HG02943 (cell line): Measurements from ENCODE around the gene ANKRD24.
"Not testable (repeated sequence)": the region's sequence is repeated elsewhere in the genome, so short reads cannot be mapped to it uniquely, and the experiment has no call there.

Experiments
- ATAC-seq: cut with Tn5 transposase; IDR thresholded peaks from one replicate; pipeline ENCODE4 v1.9.1; 2021; ENCODE audit warnings: mild to moderate bottlenecking, low read depth, moderate library complexity; ENCODE audit not compliant: unreplicated experiment

The ANKRD24 gene

DNA sequence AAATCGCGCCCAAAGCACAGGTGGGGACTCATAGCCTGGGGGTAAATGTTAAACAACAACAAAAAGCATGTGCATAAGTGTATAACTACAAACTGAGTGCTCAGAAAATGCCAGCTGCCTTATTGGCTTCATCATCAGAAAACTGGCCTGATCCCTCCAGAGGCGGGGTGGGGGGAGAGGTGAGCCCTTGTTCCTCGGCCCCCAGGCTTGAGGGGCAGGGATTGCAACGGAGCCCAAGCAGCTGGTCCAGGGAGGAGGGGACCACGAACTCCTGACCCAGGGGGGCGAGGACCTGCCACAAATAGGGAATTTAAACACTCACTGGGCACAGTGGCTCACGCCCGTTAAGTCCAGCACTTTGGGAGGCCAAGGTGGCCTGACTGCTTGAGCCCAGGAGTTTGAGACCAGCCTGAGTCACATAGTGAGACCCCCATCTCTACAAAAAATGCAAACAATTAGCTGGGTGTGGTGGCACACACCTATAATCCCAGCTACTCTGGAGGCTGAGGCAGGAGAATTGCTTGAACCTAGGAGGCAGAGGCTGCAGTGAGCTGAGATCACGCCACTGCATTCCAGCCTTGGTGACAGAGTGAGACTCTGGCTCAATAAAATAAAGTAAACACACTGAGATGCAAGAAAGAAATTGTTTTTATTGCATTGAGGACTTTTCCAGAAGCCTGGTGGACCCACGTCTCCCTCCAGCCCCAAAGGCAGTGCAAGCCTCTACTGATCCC lies 8.8 kb upstream of the ANKRD24 start:
- ATAC-seq, result no peak

DNA sequence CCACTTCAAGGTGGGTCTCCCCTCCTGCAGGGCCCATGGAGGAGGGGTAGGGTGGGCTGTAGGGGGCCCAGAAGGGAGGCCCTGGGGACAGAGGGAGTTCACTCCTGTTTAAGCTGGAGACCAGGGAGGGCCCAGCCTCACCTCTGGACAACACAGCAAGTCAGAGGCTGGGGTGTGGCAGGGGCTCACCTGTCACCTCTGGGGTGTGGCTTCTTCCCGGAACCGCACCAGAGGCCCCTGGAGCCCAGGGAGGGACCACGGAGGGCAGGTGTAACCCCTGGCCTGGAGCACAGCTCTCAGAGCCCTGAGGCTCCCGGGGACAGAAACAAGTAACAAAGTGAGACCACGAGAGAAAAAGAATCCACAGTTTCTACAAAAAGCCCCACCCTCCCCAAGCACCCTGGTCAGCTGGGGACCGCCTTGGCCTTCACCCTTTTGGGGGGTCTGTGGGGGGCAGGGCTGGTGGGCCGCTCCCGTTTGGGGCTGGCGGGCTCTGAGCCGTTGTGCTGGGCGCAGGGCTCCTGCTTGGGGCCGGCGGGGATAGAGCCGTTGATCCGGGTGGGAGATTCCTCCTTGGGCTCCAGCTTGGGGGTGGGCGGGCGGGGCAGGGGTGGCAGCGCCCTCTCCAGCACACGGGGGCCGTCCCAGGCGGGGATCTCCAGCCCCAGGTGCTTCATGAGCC lies 8.1 kb upstream of the ANKRD24 start:
- ATAC-seq, result no peak

GRCh38 chr19:4174895-4175668 lies 7.4 kb upstream of the ANKRD24 start:
- ATAC-seq, result no peak

GRCh38 chr19:4175669-4175931 lies 6.9 kb upstream of the ANKRD24 start:
- ATAC-seq, result no peak

GRCh38 chr19:4177146-4177545 lies 5.3 kb upstream of the ANKRD24 start:
- ATAC-seq, result no peak

- ATAC-seq, result no peak
Measured at GRCh38 chr19:4178990-4179389, 3.5 kb upstream of the ANKRD24 start.

- no peak for ATAC-seq
Measured at GRCh38 chr19:4181053-4181508, 1.4 kb upstream of the ANKRD24 start.

DNA sequence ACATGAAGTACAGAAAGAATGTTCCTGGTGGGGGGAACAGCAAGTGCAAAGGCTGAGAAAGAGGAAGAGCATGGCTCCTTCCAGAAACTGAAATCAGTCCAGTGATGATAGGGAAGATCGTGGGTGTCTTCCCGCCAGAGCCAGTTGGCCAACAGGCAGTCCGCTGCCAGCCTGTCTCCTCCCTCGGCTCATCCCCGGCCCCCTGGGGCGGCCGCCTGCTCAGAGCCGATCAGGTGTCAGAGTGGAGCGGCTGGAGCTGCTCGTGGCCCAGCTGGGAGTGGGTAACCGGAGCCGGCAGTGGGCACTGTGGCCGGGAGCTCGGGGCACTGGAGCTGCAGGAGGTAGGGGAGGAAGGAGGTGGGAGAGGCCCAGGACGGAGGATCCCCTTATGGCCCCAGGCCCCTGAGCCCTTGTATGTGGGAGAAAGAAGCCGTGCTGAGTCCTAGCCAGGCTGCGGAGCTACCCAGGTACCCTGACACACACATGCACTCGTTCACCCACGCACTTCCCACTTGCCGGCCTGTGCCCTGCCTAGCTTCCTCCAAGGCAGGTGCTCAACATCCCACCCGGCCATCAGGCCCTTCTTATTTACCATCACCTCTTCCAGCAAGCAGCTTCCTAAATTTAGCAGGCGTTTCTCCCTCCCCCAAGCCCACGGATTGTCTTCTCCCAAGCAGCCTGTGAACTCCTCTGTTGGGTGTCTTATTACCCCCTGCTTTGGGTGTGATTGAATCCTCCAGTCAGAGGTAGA lies 1.7 kb downstream of the ANKRD24 start:
- no peak for ATAC-seq

DNA sequence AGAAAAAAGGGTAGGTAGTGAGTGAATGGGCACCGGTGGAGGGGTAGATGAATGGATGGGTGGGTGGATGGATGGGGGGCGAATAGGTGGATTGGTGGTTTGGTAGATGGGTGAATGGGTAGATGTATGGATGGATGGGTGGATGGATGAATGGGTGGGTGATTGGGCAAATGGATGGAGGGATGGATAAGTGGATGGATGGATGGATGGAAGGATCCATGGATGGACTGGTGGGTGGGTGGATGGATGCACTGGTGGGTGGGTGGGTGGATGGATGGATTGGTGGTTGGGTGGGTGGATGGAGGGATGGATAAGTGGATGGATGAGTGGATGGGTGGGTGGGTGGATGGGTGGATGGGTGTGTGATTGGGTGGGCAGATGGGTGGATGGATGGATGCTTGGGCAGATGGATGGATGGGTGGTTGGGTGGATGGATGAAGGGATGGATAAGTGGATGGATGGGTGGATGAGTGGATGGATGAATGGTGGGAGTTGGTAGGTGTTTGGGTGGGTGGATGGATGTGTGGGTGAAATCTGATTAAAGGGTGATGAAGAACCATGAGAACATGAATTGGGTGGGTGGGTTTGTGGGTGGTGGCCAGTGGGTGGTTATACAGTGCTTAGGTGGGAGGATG lies 2.3 kb downstream of the ANKRD24 start:
- no peak for ATAC-seq

DNA sequence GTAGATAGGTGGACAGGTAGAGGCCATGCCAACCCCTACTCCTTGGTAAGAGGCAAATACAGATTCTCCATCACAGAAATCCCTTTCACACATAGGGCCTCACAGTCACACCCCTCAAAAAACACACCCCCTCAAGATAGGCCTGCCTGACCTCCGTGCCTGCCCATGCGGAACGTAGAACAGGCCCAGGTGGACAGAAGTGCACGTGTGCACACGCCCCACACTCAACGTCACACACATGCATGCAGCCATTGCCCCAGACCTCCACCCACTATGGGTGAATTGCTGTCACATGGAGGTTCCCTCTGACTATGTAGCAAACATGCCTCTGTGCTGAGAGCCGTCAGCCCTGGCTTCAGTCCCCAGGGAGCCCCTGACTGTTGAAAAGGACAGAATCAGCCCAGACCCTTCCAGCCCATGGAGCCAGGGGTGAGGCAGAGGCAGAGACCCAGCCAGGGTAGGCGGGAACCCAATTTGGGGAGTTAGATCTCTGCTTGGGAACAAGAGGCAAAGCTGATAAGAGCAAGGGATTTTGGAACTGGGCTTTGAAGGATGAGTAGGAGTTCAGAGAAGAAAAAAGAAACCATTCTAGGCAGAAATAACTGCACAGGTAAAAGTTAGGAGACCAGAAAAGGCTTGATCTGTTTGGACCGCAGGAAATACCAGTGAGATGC lies 3.1 kb downstream of the ANKRD24 start:
- no peak for ATAC-seq

DNA sequence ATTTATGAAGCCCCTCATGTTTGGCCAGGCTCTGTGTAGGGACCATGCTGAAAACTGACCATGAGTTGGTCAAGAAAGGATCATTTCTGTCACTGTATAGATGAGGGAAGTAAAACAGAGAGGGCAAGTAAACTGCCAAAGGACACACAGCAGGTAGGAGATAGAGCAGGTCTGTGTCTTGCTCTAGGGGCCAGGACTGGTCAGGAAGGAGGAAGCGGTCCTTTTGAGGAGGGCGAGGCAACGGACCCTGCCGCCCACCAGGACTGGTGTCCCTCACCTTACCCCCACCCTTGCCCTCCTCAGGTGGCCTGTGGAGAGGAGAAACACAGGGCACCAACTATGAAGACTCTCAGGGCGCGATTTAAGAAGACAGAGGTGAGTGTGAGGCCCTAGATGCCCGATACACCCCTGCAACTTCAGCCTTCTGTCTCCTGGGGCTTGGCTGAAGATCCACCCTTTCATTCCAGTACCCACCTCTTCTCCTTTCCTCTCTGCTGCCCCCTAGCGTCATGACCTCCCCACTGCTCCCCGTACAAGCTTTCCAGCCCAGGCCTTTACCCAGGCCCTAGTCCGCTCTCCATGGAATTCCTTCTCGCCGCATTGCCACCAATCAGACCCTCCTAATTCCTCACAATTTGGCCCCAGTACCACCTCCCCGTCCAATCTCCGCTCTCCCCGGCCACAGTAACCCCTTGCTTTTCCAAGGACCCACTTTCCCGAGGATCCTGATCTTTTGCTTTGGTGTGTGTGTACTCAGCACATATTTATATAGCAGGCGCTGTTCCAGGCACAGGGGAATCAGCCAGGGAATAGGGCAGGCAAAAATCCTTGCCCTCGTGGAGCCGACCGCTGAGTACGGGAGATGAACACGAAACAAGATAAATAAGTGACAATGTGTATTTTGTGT lies 3.9 kb downstream of the ANKRD24 start:
- no peak for ATAC-seq

DNA sequence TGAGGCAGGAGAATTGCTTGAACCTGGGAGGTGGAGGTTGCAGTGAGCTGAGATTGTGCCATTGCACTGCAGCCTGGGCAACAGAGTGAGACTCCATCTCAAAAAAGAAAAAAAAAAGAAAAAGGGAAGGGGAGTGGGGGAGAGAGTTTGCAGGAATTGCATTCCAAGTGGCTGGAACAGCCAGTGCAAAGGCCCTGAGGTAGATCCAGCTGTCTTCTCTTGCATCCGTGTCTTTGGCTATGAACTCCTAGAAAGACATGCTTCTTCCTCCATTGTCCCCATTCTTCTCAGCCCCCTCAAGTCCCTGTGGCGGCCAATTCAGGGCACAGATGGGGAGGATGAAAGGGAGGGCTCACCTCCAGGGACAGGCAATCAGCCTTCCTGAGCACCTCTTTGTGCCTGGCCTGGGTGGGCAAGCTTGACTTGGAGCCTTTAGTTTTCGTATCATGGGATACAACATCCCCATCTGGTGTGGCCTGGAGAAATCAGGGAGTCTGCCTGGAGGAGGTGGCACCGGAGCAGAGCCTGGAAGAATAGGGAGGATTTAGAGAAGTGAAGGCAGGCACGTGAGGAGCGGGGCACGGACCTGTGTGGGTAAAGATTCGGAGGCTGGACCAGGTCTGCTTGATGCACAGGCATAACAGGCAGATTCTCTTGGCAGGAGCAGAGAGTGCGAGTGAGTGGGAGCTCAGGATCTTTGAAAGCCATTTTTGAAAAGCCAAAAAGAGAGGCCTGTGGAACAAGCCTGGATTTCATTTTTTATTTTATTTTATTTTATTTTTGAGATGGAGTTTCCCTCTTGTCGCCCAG lies 5.0 kb downstream of the ANKRD24 start:
- no peak for ATAC-seq

- ATAC-seq, result no peak
Measured at GRCh38 chr19:4189641-4190040, 7.2 kb downstream of the ANKRD24 start.

DNA sequence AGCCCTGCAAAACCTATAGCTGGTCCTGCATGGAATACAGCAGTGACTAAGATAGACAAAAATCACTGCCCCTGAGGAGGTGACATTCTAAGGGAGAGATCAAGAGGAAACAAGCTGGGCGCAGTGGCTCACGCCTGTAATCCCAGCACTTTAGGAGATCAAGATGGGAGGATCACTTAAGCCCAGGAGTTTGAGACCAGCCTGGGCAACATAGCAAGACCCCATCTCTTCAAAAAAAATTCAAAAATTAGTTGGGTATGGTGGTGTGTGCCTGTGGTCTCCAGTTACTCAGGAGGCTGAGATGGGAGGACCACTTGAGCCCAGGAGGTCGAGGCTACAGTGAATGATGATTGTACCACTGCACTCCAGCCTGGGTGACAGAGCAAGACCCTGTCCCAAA lies 10.0 kb downstream of the ANKRD24 start:
- not testable (repeated sequence) for ATAC-seq

DNA sequence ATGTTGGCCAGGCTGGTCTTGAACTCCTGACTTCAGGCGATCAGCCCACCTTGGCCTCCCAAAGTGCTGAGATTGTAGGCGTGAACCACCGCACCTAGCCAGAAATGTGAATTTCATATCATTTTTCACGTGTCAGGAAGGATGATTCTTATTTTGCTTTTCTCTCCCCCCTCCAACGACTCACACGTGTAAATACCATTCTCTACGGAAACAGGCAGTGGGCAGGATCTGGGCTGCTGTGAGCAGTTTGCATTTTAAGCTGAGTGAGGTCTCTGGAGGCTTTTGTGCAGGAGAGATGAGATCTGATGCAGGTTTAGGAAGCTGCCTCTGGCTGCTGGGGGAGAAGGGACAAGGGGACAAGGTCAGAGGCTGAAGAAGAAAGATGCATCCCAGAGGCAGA lies 11.9 kb downstream of the ANKRD24 start:
- no peak for ATAC-seq

DNA sequence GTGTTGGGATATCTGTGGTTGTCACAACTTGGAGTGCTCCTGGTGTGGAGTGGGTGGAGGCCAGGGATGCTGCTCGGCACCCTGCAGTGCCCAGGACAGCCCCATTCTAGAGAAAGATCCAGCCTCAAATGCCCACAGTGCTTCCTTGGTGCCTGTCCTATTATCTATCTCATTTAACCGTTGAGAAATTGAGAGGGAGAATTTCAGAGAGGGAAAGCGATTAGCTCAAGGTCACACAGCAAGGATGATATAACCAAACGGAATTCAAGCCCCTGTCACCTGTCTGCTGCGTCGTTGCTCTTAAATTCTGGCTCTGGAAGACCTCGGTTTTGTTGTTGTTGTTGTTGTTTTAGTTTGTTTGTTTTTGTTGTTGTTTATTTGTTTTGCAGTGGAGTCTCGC lies 13.5 kb downstream of the ANKRD24 start:
- ATAC-seq, result no peak

DNA sequence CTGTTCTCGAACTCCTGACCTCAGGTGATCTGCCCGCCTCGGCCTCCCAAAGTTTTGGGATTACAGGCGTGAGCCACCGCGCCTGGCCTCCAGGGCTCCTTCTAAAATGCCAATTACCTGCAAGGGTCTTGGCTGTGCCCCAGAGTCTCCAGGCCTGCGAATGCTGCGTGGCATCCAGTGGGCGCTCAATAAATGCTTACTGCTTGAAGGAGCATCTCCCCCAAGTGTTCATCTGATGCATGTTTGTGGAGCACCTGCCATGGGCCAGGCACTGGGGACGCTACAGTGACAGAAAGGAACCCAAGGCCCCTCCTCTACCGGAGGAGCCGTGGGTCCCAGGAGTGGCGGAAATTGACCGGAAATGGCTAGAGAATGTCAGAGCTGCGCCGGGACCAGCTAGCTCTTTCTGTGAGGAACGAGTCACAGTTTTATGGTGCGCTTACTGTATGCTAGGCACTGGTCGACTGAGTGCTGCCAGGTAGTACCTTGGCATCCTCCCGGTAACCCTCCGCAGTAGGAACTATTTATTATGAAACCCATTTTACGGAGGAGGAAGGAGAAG lies 14.2 kb downstream of the ANKRD24 start:
- no peak for ATAC-seq

DNA sequence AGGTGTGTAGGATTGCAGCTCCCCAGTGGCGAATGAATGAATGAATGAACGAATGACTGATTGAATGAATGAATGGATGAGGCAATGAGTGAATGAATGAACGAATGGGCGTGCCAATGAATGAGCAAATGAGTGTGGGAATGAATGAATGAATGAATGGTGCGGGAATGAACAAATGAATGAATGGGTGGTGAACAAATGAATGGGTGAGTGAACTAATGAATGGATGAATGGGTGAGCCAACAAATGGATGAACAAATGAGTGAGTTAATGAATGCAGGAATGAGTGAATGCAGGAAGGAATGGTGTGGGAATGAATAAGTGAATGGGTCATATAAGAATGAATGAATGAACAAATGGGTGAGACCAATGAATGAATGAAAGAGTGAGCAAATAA lies 14.7 kb downstream of the ANKRD24 start:
- ATAC-seq, result no peak
